Activated T-cell treated with anti-CD3 and anti-CD28 coated beads, Interleukin-2, amount 50 U/mL, for 48 hours (primary cell): Measurements from ENCODE around the gene UNC13B.

Source experiments
- DNase-seq, 2 experiments: peaks; one replicate each; pipeline ENCODE4 v3.0.0-alpha.2; 2020

Gene UNC13B

DNA sequence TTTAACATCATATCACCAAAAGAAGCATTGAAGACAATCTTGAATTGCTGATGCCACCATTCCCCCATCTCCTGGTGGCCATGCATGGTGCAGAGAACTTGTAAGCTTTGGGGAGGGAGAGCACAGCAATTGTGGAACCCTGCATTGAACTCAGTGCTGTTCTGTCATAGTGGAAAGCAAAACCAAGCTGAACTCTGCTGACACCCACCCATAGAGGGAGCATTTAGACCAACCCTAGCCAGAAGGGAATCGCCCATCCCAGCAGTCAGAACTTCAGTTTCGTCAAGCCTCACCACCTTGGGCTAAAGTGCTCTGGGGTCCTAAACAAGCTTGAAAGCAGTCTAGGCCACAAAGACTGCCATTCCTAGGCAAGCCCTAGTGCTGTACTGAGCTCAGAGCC is 290.7 kb downstream of the UNC13B start:
- no peak for DNase-seq

- no peak for DNase-seq
Measured at GRCh38 chr9:35453786-35454185, 292.0 kb downstream of the UNC13B start.
